HG03439 (cell line): ENCODE data around the gene TYROBP.
"Not testable (repeated sequence)": the region's sequence is repeated elsewhere in the genome, so short reads cannot be mapped to it uniquely, and the experiment has no call there.

ENCODE experiments used
- ATAC-seq: cut with Tn5 transposase; IDR thresholded peaks from one replicate; pipeline ENCODE4 v1.9.1; 2021; ENCODE audit warnings: mild to moderate bottlenecking, moderate library complexity; ENCODE audit not compliant: unreplicated experiment

TYROBP gene

DNA sequence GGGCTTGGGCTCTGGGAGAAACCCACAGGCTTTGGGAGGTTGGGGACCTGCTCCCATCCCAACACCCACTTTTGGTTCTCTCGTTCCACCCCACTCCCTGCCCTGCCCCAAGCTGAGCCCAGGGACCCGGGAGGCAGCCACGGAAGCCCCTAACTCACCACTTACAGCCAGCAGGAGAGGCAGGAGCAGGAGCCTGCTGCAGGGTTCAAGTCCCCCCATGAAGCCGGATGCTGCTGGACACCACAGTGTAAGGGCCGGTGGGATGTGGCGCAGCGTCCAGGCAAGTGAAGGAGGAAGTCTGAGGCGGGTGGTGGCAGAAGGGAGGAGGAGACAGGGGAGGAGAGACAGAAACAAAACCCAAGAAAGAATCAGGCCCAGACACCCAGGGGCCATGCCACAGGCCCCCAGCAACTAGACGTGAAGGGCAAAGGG lies at the start of gene TYROBP:
TSS of gene TYROBP (minus strand) at position 286 of the 432 bp plus-strand sequence. CDS start at position 219, 67 bp downstream.
- no peak for ATAC-seq

GRCh38 chr19:35957411-35957810 lies 49.3 kb upstream of the TYROBP start:
- not testable (repeated sequence) for ATAC-seq

- no peak for ATAC-seq
These were observed 48.0 kb upstream of the TYROBP start for GRCh38 chr19:35955881-35956634.

GRCh38 chr19:35949131-35949530 lies 41.0 kb upstream of the TYROBP start:
- no peak for ATAC-seq

GRCh38 chr19:35946203-35946602 lies 38.1 kb upstream of the TYROBP start:
- ATAC-seq = no peak

- ATAC-seq = no peak
These were observed 37.2 kb upstream of the TYROBP start for GRCh38 chr19:35945121-35945790.

DNA sequence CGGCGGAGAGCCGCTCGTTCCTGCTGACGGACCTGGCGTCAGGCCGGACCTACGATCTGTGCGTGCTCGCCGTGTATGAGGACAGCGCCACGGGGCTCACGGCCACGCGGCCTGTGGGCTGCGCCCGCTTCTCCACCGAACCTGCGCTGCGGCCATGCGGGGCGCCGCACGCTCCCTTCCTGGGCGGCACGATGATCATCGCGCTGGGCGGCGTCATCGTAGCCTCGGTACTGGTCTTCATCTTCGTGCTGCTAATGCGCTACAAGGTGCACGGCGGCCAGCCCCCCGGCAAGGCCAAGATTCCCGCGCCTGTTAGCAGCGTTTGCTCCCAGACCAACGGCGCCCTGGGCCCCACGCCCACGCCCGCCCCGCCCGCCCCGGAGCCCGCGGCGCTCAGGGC lies 36.5 kb upstream of the TYROBP start:
- ATAC-seq = no peak

GRCh38 chr19:35943321-35944301 lies 35.5 kb upstream of the TYROBP start:
- ATAC-seq = no peak

GRCh38 chr19:35942235-35942634 lies 34.1 kb upstream of the TYROBP start:
- ATAC-seq = no peak

DNA sequence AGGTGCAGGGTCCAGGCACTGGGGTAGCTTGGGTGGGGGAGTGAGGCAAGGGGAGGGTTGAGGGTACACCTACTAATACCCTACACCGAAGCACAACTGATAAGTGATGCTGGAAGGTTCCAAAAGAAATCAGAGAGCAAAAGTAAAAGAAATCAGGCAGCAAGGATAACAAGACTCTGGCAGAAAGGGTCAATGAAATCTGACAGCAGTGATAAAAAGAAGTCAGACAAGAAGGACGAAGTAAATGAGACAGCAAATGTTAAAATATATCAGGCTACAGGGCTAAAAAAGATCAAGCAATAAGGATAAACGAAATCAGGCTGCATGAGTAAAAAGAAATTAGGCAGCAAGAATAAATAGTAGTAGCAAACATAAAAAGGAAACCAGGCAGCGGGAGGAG lies 32.7 kb upstream of the TYROBP start:
- no peak for ATAC-seq

DNA sequence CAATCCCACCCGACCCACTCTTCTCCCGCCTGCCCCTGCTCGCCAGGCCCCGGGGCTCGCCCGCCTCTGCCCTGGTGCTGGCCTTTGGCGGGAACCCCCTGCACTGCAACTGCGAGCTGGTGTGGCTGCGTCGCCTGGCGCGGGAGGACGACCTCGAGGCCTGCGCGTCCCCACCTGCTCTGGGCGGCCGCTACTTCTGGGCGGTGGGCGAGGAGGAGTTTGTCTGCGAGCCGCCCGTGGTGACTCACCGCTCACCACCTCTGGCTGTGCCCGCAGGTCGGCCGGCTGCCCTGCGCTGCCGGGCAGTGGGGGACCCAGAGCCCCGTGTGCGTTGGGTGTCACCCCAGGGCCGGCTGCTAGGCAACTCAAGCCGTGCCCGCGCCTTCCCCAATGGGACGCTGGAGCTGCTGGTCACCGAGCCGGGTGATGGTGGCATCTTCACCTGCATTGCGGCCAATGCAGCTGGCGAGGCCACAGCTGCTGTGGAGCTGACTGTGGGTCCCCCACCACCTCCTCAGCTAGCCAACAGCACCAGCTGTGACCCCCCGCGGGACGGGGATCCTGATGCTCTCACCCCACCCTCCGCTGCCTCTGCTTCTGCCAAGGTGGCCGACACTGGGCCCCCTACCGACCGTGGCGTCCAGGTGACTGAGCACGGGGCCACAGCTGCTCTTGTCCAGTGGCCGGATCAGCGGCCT lies 32.1 kb upstream of the TYROBP start:
- no peak for ATAC-seq

- ATAC-seq = no peak
These were observed 31.4 kb upstream of the TYROBP start for GRCh38 chr19:35939307-35940077.

DNA sequence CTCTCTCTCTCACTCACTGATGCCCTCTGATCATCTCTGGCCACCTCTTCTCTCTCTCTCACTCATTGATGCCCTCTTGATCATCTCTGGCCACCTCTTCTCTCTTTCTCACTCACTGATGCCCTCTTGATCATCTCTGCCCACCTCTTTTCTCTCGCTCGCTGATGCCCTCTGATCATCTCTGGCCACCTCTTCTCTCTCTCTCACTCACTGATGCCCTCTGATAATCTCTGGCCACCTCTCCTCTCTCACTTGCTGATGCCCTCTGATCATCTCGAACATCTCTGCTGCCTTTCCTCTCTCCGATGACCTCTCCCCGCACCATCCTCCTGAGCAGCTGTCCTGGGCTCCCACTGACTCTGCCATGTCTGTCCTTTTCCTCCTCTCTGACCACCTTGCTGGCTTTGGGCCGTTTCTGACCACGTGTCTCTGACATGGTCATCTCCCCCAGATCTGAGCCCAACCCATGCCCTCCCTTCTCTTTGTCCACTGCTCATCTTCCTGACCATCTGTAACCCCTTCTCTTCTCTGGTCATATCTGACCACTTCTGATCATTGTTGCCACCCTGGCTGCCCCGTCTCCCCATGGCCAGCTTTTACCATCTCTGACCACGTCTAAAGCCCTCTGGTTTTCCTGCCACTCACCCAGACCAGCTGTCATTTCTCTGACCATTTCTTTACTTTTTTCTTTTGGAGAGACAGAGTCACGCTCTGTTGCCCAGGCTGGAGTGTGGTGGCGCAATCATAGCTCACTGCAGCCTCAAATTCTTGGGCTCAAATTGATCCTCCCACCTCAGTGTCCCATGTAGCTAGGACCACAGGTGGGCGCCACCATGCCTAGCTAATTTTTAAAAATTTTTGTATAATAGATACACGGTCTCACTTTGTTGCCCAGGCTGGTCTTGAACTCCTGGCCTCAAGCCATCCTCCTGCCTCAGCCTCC lies 30.5 kb upstream of the TYROBP start:
- ATAC-seq = no peak

DNA sequence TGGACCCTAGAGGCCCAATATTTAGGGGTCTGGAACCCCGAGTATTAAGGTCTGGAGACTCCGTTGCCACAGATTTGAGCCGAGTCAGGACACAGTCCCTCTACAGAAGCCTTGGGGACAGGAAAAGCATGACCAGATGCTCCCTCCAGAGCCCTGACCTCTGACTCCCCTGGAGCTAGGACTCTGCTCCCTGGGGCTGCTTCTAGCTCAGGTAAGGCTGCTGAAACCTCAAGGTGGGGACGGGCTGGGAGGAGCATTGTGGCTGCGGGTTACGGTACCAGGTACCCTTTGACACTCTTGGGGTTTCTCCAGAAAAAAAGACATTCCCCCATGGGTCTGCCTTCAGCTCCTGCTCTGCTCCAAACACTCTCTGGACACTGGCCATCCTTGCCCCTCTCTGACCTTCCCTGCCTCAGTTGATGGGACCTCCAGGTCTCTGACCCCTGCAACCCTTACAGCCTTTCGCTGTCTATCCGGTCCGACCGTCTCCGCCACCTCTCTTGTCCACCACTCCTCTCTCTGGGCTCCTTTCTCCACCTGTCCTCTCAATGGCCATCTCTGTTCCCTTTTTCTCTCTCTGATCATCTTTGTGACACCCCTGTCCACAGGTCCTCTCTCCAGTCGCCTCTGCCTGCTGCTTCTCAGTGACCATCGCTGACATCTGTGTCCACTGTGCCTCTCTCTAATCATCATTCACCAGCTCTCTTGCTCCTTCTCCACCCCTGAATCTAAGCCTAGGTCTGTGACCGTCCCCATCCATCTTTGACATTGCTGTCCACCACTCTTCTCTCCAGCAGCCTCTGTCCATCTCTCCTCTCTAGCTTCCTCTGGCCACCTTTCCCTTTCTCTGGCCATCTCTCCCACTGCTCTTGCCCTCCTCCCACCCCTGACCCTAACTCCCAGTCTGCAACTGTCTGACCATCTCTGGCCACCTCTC lies 29.5 kb upstream of the TYROBP start:
- ATAC-seq = no peak

DNA sequence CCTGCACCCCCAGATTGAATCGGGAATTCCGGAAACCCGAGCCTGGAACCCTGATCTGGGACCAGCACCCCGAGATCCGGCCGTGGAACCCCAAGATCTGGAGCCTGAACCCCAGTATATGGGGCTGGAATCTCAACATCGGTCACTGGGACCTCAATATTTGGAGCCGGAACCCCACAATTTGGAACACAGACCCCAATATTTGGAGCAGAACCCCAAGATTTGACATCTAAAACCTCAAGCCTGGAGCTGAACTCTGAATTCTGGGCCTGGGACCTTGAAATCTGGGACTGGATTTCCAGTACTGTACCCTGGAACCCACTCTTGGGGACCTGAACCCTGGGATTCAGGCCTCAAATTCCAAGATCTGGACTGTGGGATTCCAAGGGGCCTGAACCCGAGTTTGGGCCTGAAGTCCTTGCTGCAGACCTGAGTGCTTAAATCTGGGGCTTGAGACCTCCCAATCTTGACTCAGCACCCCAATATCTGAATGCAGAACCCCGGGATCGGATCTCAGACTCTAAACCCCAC lies 28.7 kb upstream of the TYROBP start:
- no peak for ATAC-seq

GRCh38 chr19:35935911-35936737 lies 28.0 kb upstream of the TYROBP start, which contains the start of gene LRFN3:
Gene LRFN3 (plus strand): TSS chr19:35936374. CDS start chr19:35939426, 3,052 bp downstream.
- no peak for ATAC-seq
